Measurements from ENCODE around the gene MS4A15.

GRCh38 chr11:60765355-60765754, 8.7 kb downstream of the MS4A15 start:
- TF ChIP-seq CTCF (IDR thresholded peaks at IDR 0.05), result no peak
- no peak for TF ChIP-seq POLR2A (IDR thresholded peaks at IDR 0.05)
